ENCODE data around the gene SWT1.

GRCh38 chr1:185338719-185339622 lies 182.0 kb downstream of the SWT1 start:
- TF ChIP-seq CTCF (IDR thresholded peaks at IDR 0.05): no peak
- TF ChIP-seq POLR2A (IDR thresholded peaks at IDR 0.05): no peak
- TF ChIP-seq POLR2AphosphoS5 (IDR thresholded peaks at IDR 0.05): peak; percentile 41

Measured in prostate gland (tissue), 2 donors.